GM20000 (cell line): ENCODE measurements around the gene BPIFB3.

Experiments
- DNase-seq: peaks from one replicate; pipeline ENCODE4 v3.0.0; 2012; ENCODE audit warnings: low spot score
- CTCF ChIP-seq: IDR thresholded peaks from 2 replicates; pipeline ENCODE4 v1.5.1; 2012; ENCODE audit warnings: mild to moderate bottlenecking, control low read depth; ENCODE audit errors: extremely low read depth, missing control alignments

The BPIFB3 gene

GRCh38 chr20:33062105-33062824 is 8.6 kb downstream of the BPIFB3 start:
- DNase-seq = no peak

GRCh38 chr20:33062825-33063149 is 9.1 kb downstream of the BPIFB3 start:
- no peak for DNase-seq
- TF ChIP-seq CTCF = no peak

More at GRCh38 chr20:33062105-33062824, 8.6 kb downstream of the BPIFB3 start:
- no peak for TF ChIP-seq CTCF

GRCh38 chr20:33063271-33063670 is 9.6 kb downstream of the BPIFB3 start:
- TF ChIP-seq CTCF = no peak
- no peak for DNase-seq

GRCh38 chr20:33064572-33065287 is 11.0 kb downstream of the BPIFB3 start:
- DNase-seq = no peak
- no peak for TF ChIP-seq CTCF

GRCh38 chr20:33065785-33066184 is 12.1 kb downstream of the BPIFB3 start:
- no peak for DNase-seq
- TF ChIP-seq CTCF = no peak

GRCh38 chr20:33067806-33068205 is 14.1 kb downstream of the BPIFB3 start:
- no peak for DNase-seq
- no peak for TF ChIP-seq CTCF

- DNase-seq = no peak
- no peak for TF ChIP-seq CTCF
Measured at GRCh38 chr20:33068251-33068939, 14.7 kb downstream of the BPIFB3 start.
